Measurements from ENCODE around the gene TMEM254.
"Not testable (repeated sequence)": the region's sequence is repeated elsewhere in the genome, so short reads cannot be mapped to it uniquely, and the experiment has no call there.

Gene TMEM254

DNA sequence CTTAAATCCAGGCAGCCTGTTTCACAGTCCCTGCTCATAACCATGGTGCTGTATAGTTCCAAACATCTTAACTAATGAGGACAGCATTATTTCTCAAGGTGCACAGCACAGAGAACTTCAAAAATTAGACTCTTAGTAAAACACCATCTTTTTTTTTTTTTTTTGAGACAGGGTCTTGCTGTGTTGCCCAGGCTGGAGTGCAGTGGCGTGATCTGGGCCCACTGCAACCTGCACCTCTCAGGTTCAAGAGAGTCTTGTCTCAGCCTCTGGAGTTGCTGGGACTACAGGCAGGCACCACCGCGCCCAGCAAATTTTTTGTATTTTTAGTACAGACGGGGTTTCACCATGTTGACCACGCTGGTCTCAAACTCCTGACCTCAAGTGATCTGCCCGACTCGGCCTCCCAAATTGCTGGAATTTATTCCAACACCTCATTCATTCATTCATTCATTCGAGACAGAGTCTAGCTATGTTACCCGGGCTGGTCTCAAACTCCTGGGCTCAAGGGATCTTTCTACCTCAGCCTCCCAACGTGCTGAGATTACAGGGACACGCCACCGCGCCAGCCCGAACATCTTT is 507 bp upstream of the TMEM254 start:
- DNase-seq (ENCODE audit: low spot score) = no peak

DNA sequence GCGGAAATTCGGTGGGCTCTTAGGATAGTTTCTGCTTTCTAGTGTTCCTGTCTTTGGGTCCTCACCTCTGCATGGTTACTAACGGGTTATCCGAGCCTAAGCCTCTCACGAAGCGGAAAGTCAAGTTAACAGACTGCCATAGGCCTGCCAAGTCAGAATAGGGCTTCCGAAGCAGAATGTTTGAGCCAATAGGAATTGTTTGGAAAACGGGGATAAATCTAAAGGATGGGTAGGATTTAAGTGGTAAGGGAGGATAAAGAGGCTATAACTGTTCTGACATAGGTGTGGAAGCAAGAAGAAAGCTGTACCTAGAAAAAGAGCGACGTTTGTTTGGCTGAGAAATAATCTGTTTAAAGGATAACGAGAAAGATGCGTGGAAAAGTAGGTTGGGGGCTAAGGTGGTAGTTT is 851 bp downstream of the TMEM254 start:
- no peak for DNase-seq (ENCODE audit: low spot score)

GRCh38 chr10:80081026-80081425 is 2.6 kb downstream of the TMEM254 start:
- no peak for DNase-seq (ENCODE audit: low spot score)

GRCh38 chr10:80081801-80082750 is 3.6 kb downstream of the TMEM254 start:
- DNase-seq (ENCODE audit: low spot score) = no peak

DNA sequence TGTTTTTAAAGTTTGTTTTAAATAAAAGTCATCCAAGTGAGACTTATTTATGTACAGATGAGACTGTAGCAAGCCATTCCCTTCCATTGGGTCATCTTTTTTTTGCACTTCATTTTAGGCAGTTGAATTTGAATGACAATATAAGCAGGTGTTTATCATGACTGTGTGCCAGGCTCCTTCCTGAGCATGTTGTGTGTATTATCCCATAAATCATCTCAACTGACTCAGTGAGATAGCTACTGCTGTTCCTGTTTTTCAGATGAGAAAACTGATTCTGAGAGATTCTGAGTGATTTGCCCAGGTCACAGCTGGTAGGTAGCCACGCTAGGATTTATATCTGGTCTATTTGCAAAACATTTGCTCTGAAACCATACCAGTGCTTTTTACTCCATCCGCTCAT is 11.7 kb downstream of the TMEM254 start:
- DNase-seq (ENCODE audit: low spot score) = no peak

- DNase-seq (ENCODE audit: low spot score) = no peak
Observed at GRCh38 chr10:80094231-80094630, 15.8 kb downstream of the TMEM254 start.

DNA sequence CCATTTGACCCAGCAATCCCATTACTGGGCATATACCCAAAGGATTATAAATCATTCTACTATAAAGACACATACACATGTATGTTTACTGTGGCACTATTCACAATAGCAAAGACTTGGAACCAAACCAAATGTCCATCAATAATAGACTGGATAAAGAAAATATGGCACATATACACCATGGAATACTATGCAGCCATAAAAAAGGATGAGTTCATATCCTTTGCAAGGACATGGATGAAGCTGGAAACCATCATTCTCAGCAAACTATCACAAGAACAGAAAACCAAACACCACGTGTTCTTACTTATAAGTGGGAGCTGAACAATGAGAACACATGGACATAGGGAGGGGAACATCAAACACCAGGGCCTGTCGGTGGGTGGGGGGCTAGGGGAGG is 19.8 kb downstream of the TMEM254 start:
- DNase-seq (ENCODE audit: low spot score) = not testable (repeated sequence)

GRCh38 chr10:80099295-80099694 is 20.8 kb downstream of the TMEM254 start:
- not testable (repeated sequence) for DNase-seq (ENCODE audit: low spot score)

- DNase-seq (ENCODE audit: low spot score) = no peak
Observed at GRCh38 chr10:80100116-80100515, 21.7 kb downstream of the TMEM254 start.

- no peak for DNase-seq (ENCODE audit: low spot score)
Observed at GRCh38 chr10:80100861-80101695, 22.6 kb downstream of the TMEM254 start.

DNA sequence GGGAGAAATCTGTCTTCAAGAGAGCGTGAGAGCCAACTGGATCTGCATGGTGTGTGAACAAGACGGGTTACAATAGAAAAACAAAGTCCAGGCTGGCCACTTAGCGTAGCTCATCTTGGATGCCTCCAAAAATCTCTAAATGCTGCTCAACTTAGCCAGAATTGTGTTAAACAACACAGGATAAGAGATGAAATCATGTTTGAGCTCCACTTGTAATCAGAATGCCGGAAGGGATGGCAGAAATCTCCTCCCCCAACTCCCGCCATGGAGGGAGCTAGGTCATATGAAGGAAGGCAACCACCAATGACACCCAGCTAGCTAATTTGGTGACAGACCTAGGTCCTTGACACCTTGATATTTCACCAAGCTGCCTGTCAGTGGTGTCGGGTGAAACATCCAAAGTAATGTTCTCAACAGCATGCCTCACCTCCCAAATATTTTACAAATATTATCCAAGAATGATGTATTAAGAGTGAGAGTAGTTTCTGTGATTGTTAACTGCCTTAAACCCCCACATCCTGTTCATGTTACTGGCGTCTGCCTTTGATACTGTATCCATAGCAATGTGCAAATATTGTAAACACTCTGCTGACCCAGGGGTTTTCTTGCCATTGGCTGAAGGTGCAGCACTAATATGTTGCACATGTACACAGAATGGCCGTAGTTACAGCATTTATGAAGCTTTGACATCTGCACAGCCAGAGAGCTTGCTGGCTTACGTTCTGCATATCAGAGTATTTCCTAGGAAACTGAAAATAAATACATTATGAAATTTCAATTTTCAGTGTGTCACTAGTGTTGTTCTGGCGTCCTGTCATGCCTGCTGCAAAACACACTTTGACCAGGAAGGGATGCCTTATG is 25.8 kb downstream of the TMEM254 start:
- DNase-seq (ENCODE audit: low spot score) = no peak

DNA sequence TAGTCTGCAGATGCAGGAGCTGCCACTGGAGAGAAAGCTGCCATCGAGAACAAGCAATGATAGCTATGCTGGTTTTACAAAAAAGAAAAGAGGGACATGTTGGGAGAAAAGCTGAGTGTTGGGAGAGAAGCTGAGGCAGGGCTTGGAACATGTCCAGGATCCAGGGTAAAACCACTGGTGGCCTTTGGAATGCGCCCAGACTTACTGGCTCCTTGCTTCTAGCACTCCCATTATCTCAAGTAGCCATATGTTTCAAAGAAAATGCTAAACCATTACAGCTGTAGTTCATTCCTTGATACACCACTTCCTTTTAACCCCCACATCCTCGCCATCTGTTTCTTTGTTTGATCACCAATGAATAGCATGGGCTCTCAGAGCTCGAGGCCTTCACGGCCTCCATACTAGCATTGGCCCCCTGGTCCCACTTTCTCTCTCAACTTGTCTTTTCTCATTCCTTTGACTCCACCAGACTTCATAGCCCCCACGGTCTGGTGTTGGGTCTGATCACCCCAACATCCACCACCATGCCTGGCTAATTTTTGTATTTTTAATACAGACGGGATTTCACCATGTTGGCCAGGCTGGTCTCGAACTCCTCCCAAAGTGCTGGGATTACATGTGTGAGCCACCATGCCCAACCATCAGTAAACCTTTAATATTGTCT is 30.2 kb downstream of the TMEM254 start:
- no peak for DNase-seq (ENCODE audit: low spot score)

DNA sequence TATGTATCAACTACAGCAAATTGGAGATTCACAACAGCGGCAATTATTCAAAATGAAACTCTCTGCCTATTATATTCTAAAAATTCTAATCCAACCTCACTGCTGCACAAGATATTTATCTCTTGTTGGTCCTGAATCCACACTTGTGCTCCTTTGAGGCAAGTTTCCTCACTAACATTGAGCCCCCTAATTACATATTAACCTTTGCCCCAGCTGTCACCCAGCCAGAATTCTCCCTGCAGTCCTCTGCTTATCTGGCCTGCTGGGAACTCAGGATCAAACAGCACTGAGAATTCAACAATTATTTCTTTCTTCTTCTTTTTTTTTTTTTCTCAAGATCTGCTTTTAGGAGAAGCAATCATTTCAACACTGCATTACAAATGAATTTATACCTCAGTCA is 32.5 kb downstream of the TMEM254 start:
- no peak for DNase-seq (ENCODE audit: low spot score)

GRCh38 chr10:80118669-80119068 is 40.2 kb downstream of the TMEM254 start:
- no peak for DNase-seq (ENCODE audit: low spot score)

DNA sequence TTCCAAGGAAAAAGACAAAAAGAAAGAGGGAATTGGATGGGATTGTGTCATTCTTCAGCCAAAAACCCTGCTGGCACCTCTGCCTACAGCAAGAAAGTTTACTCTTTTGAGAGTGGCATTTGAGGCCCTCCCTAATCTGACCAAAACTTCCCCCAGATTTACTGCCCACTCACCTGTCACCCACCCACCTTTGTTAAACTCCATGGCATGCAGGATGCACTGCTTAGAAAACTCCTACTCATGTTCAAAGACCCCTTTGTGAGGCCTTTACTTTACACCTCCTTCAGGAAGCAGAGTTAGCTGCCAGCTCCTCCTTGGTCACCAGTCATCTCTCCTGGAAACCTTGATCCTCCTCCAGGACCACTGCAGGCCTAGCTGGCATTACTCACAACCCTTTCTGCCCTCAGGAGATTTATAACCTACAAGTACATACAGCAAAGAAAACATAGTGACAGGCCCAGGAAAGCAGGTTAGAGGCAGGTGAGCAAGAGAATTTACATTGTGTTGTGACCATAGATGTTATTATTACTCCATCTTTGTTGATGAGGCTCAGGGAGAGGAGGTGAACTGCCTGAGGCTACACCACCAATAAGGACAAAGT is 43.7 kb downstream of the TMEM254 start:
- no peak for DNase-seq (ENCODE audit: low spot score)

- DNase-seq (ENCODE audit: low spot score) = no peak
Observed at GRCh38 chr10:80122746-80123145, 44.3 kb downstream of the TMEM254 start.

DNA sequence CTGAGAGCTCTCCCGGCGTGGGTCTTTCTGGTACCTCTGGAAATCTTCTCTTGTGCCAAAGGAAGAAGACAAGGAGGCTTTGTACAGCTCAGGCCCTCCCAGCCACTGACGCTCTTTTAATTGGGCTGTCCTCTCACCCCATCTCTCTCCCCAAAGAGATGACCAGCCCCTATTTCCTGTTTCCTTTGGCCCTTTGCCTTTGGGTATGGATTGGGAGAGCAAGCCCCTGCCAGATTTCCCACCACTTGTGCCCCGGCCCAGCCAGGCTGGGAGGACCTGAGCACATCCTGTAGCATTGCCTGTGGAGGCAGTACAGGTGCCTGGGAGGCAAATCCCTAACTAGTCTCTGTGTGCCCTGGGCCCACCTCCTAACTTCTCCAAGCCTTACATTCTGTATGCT is 48.4 kb downstream of the TMEM254 start:
- DNase-seq (ENCODE audit: low spot score) = no peak

GRCh38 chr10:80131499-80131901 is 53.0 kb downstream of the TMEM254 start:
- DNase-seq (ENCODE audit: low spot score) = no peak

- DNase-seq (ENCODE audit: low spot score) = no peak
Observed at GRCh38 chr10:80132299-80133139, 54.1 kb downstream of the TMEM254 start, which contains the start of gene PLAC9. Gene PLAC9, plus strand, starts transcription at chr10:80132730. Its CDS starts 33 bp downstream, at chr10:80132763.

GRCh38 chr10:80133206-80133605 is 54.7 kb downstream of the TMEM254 start:
- no peak for DNase-seq (ENCODE audit: low spot score)
